A549 treated with AZD9567 at 1 μM for 4 hours (cell line): Measurements from ENCODE around the gene CNOT4. TPM values are rescaled to one million over a fixed set of nuclear protein-coding genes. Genes with fewer than 3 reads are reported as not detected.

Experiments
- total RNA-seq: library from RNA; stranded (reverse); fragments of 200-300 nt; extraction: Qiagen RNA extraction; gene quantifications from 5 replicates; pipeline ENCODE4 v1.2.3, GENCODE V29; 2022; ENCODE audit not compliant: insufficient read depth

The CNOT4 gene, protein sequence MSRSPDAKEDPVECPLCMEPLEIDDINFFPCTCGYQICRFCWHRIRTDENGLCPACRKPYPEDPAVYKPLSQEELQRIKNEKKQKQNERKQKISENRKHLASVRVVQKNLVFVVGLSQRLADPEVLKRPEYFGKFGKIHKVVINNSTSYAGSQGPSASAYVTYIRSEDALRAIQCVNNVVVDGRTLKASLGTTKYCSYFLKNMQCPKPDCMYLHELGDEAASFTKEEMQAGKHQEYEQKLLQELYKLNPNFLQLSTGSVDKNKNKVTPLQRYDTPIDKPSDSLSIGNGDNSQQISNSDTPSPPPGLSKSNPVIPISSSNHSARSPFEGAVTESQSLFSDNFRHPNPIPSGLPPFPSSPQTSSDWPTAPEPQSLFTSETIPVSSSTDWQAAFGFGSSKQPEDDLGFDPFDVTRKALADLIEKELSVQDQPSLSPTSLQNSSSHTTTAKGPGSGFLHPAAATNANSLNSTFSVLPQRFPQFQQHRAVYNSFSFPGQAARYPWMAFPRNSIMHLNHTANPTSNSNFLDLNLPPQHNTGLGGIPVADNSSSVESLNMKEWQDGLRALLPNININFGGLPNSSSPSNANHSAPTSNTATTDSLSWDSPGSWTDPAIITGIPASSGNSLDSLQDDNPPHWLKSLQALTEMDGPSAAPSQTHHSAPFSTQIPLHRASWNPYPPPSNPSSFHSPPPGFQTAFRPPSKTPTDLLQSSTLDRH
- 10.5 to 15.5 TPM (median 11.3 TPM) in 5 replicates for total RNA-seq

DNA sequence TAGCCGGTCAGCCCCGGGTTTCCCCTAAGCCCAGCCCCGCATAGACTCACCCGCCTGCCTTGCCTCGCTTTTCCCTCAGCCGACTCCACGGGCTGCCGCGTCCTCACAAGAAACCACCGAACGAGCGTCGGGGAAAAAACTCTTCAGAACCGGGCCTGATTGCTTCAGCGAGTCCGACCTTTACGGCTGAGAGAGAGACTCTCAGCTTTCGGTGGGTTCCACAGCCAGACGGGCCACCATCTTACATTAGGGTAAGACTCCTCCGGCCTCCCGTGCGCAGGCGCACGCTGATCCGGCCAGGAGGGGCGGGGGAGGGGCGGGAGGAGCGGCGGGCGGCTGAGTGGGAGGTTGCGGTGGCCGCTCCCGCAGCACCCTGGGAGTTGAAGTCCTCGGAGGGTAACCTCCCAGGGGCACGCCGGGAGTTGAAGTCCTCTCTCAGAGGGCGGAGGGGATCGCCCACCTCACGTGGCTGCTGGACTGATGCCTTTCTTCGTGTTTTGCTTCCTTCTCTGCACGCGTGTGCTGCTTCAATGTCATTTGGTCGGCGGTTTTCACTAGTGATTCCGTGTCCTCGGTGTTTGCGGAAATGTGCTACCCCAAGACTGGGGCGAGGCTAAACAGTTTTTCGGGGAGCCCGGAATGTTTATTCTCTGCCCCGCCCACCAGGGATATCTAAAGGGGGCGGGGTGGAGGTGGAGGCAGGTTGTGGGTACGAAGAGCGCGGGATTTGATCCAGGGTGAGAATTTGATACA lies at the start of gene CNOT4:
Gene CNOT4, minus strand, starts transcription at position 264 of the 753 bp plus-strand sequence. CDS start 71,771 bp downstream, outside the sequence.

DNA sequence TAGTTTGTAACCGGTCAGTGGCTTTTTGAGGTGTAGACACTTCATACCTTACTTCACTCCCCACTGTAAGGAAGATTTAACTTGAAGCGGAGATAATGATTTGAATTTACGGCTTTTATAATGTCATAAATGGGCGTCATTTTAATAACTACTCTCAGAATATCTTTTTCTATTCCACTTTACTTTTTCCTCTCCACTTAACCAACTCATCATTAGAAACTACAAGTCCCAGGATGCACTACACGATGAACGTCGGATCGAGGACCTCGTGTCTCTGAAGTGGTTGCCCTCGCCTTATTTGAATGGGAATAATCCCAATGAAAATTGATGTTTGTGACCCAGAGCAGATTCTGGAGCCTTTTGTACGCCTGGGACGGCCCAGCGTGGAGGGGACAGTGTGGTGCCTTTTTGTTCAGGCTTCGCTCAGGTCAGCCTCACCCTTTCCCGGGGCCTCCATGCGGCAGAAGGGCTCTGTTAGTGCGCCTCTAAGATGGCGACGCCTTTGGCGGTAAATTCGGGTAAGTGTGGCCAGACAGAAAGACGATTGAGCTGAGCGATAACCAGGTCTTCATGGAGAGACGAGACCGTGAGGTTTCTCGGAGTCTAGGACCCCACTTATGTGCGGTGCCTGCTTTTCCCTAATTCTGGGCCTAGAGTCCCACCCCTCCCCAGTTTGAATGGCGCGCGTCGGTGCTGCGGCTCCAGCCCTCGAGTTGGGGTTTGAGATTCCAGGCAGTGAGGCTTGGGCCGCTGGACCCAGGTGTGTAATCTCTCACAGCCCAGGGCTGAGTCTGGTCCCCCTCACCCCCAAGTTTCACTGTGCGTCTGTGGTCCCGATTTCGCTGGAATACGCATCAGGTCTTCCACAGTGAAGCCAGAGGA lies 47.8 kb upstream of the CNOT4 start, which contains the start of gene NUP205:
Gene NUP205, plus strand, starts transcription at position 463 of the 882 bp plus-strand sequence. Its CDS starts 28 bp downstream, at position 491.

Other genes with a start within 250 kb of the CNOT4 start
- 40.4 to 48.8 TPM (median 45.4 TPM) in 5 replicates for gene NUP205, start 47.8 kb upstream of the CNOT4 start, total RNA-seq
- 27.8 to 35.2 TPM (median 34.0 TPM) in 5 replicates for gene STMP1, start 152.4 kb upstream of the CNOT4 start, total RNA-seq
- not detected in 5 replicates for gene SLC13A4, start 218.1 kb upstream of the CNOT4 start, total RNA-seq
- gene FAM180A, start 238.7 kb upstream of the CNOT4 start, total RNA-seq: 0.07 TPM in 1 of 5 replicates, not detected in the others